ENCODE data around the gene BASP1. TPM values are rescaled to one million over a fixed set of nuclear protein-coding genes. Genes with fewer than 3 reads are reported as not detected.
A peak's percentile ranks its signal among the peaks of the same experiment; 100 is the strongest.

The BASP1 gene
- total RNA-seq, 4 donors from 2014 or later = 22.1 to 37.1 (median 26.8) TPM

DNA sequence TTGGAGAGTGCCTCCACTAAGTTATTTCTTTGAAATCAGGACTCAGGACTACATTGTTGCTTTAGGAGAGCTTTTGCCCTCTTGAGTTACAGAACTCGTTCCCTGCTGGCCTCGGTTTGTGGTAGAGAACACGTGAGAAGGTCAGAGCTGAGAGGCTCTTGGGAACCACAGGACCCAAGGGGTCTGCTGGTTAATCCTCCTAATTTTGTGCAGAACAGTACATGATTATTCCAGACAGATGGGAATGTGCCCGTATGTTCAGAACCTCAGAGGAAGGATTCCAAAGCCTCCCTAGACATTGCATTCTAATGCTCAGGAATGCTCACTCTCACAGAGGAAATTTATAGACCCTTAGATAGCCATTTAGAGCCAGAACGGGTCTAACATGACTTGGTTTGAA is 25.2 kb upstream of the BASP1 start:
- H3K4me3 ChIP-seq (ENCODE audit: low read depth, poor library complexity, severe bottlenecking) = no peak overlapping the region
- intact Hi-C loops (cut with DNase I; ENCODE audit: low total_unique reads) = no loop called here
- TF ChIP-seq POLR2A (IDR thresholded peaks at IDR 0.05) = no peak
- no peak for DNase-seq (ENCODE audit: low spot score in 2 of 2)
- whole genome bisulfite sequencing, 2 donors = 62 to 70% methylated on average over 5 of the region's 5 CpGs

DNA sequence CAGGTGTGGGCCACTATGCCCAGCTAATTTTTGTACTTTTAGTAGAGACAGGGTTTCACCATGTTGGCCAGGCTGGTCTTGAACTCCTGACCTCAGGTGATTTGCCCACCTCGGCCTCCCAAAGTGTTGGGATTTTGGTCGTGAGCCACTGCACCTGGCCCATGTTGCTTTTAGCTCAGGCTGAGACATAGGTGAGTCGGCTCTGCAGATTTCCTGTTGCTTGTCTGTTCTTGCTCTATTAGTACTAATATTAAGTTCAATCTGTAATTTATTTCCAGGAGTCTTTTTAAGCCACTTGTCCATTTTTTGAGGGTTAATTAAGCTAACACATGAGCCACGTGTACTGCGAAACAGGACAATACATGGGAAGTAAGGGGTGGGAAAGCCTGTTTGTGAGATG is 21.4 kb upstream of the BASP1 start:
- no peak for DNase-seq (ENCODE audit: low spot score in 2 of 2)
- H3K4me3 ChIP-seq (ENCODE audit: low read depth, poor library complexity, severe bottlenecking) = no peak overlapping the region
- intact Hi-C loops (cut with DNase I; ENCODE audit: low total_unique reads) = no loop called here
- TF ChIP-seq POLR2A (IDR thresholded peaks at IDR 0.05) (no peak), CTCF (IDR thresholded peaks at IDR 0.05) (no peak)
- 61 to 74% methylated on average over 5 of the region's 5 CpGs for WGBS, 2 donors

DNA sequence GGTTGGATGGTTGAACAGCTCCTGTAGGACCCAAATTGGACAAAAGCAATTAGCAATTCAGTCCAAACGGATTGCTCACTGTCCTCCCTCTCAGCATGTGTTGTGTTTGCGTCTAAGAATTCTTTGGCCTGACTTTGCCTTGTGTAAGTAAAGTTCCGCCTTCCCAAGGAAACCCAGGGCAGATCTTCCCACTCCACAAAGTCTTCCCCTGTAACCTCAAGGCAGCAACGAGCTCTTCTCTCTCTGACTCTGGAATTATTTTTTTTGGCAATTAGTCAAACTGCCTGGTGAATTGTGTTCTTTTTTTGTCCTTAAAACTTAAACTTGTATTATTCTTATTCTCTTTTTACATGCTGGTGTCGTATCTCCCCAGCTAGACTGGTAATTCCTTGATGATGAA is 20.7 kb upstream of the BASP1 start:
- no peak for DNase-seq (ENCODE audit: low spot score in 2 of 2)
- intact Hi-C loops (cut with DNase I; ENCODE audit: low total_unique reads) = no loop called here
- TF ChIP-seq CTCF (IDR thresholded peaks at IDR 0.05) = no peak
- TF ChIP-seq POLR2A (IDR thresholded peaks at IDR 0.05) = no peak
- no peak overlapping the region for H3K4me3 ChIP-seq (ENCODE audit: low read depth, poor library complexity, severe bottlenecking)
- WGBS, 2 donors = 77% methylated on average over 5 of the region's 5 CpGs

DNA sequence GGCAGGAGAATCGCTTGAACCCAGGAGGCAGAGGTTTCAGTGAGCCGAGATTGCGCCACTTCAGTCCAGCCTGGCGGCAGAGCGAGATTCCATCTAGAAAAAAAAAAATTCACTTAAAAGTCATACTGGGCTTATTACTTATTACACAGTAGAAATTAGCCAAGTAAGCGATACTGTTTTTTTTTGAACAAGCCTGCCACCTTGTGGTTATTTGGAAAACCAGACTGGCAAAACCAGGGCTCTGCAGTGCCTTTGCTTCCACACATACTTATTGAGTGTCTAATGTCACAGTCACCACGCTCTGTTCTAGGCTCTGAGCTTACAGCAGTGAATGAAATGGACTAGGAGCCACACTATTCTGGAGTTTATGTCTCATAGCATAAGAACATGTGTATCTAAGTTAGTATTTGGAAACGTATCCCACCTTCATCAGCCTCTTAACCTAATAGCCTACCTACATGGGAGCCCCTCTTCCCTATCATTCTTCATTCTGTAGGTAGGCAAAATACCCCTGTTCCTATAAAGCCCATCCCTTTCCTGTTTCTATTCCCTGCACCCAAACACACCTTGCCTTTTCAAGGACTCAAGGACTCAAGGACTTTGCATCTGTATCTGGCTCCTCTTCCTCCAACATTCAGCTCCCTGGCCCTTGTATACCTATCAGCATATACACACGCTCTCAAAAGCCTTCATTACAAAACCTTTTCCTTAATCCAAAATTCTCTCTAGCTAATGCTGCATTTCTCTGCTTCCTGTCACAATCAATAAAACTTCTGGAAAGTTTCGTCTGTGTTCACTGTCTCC is 13.9 kb upstream of the BASP1 start:
- intact Hi-C loops (cut with DNase I; ENCODE audit: low total_unique reads) = no loop called here
- H3K4me3 ChIP-seq (ENCODE audit: low read depth, poor library complexity, severe bottlenecking) = no peak overlapping the region
- peak in 1 of 2 donors; percentile 29 for DNase-seq (ENCODE audit: low spot score in 2 of 2)
- TF ChIP-seq POLR2A (IDR thresholded peaks at IDR 0.05) (no peak), CTCF (IDR thresholded peaks at IDR 0.05) (no peak)
- 22 to 27% methylated on average over 10 of the region's 10 CpGs for WGBS, 2 donors

DNA sequence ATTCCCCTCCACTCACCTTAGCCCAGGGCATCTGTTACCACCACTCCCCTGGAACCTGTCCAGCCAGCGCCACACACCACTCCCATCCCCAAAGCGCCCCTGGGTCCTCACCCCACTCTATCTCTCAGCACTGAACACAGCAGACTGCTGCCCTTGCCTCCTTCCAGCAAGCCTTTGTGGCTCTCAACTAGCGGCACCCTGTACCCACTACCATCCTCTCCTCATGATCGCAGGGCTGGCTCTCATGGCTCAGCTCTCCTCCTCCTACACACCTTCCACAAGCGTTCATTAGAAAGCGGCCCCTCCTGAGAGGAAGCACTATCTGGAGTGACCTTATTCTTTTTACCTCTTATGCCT is 13.3 kb upstream of the BASP1 start:
- DNase-seq (ENCODE audit: low spot score in 2 of 2) = no peak
- 38 to 52% methylated on average over 6 of the region's 6 CpGs for WGBS, 2 donors
- intact Hi-C loops (cut with DNase I; ENCODE audit: low total_unique reads) = no loop called here
- no peak overlapping the region for H3K4me3 ChIP-seq (ENCODE audit: low read depth, poor library complexity, severe bottlenecking)
- TF ChIP-seq POLR2A (IDR thresholded peaks at IDR 0.05) (no peak), CTCF (IDR thresholded peaks at IDR 0.05) (no peak)

DNA sequence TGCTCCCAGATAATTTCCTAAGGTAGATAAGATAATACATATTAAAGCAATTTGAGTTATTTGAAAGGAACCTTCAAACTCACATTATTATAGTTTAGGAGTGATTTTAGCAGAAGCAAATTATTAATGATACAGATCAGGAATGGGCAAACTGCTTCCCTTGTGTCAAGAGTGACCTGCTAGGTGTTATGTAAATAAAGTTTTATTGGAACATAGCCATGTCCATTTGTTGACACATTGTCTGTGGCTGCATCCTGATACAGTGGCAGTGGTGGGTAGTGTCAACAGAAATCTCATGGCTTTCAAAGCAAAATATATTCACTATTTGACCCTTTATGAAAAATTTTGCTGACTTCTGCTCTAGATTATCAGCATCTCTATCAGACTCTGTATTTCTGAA is 11.4 kb upstream of the BASP1 start:
- H3K4me3 ChIP-seq (ENCODE audit: low read depth, poor library complexity, severe bottlenecking) = no peak overlapping the region
- TF ChIP-seq CTCF (IDR thresholded peaks at IDR 0.05) (no peak), POLR2A (IDR thresholded peaks at IDR 0.05) (no peak)
- DNase-seq (ENCODE audit: low spot score in 2 of 2) = no peak
- intact Hi-C loops (cut with DNase I; ENCODE audit: low total_unique reads) = no loop called here
